Mammary epithelial cell (primary cell): ENCODE measurements around the gene C2orf69.

Experiments
- EZH2 ChIP-seq: IDR thresholded peaks from 2 replicates; pipeline ENCODE4 v1.6.1; 2012; ENCODE audit warnings: low read length, inconsistent platforms, borderline replicate concordance
- TF ChIP-seq, protein P1 (sequence below), 2 donors: IDR thresholded peaks in 1 of 2; conservative IDR thresholded peaks in 1 of 2; 2 replicates each; pipeline ENCODE4 v1.5.1; 2011 to 2012; ENCODE audit warnings: inconsistent platforms in 2 of 2, low read length in 2 of 2, mild to moderate bottlenecking in 2 of 2, control low read depth in 1 of 2, low read depth in 1 of 2; ENCODE audit not compliant: insufficient read depth in 1 of 2; ENCODE audit errors: extremely low read depth in 1 of 2

DNA sequence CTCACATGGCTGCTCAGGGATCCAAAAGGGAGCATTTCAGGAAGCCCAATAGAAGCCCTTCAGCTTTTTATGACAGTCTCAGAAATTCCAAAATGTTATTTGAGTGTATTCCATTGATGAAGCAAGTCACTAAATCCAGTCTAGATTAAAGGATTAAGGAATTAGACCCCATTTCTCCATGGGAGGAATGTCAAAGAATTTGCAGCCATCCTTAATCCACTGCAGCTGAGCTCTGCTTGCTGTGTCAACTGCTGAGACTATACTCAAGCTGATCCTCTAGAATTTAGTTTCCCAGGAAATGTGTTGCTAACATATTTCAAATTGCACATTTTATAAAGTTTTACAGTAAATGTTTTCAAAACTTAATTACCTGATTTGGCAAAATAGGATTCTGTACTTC, 28.4 kb upstream of the C2orf69 start:
- TF ChIP-seq, protein P1, sequence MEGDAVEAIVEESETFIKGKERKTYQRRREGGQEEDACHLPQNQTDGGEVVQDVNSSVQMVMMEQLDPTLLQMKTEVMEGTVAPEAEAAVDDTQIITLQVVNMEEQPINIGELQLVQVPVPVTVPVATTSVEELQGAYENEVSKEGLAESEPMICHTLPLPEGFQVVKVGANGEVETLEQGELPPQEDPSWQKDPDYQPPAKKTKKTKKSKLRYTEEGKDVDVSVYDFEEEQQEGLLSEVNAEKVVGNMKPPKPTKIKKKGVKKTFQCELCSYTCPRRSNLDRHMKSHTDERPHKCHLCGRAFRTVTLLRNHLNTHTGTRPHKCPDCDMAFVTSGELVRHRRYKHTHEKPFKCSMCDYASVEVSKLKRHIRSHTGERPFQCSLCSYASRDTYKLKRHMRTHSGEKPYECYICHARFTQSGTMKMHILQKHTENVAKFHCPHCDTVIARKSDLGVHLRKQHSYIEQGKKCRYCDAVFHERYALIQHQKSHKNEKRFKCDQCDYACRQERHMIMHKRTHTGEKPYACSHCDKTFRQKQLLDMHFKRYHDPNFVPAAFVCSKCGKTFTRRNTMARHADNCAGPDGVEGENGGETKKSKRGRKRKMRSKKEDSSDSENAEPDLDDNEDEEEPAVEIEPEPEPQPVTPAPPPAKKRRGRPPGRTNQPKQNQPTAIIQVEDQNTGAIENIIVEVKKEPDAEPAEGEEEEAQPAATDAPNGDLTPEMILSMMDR (conservative IDR thresholded peaks at IDR 0.05 in 1 of 2, IDR thresholded peaks at IDR 0.05 in 1 of 2; ENCODE audit: extremely low read depth in 1 of 2, insufficient read depth in 1 of 2, low read depth in 1 of 2, low read length in 2 of 2): no peak
- no peak for TF ChIP-seq EZH2
